ENCODE data around the gene HAGH. TPM values are rescaled to one million over a fixed set of nuclear protein-coding genes. Genes with fewer than 3 reads are reported as not detected.
A peak's percentile ranks its signal among the peaks of the same experiment; 100 is the strongest.

The HAGH gene
- total RNA-seq, 1 donor, result 32.9 TPM

DNA sequence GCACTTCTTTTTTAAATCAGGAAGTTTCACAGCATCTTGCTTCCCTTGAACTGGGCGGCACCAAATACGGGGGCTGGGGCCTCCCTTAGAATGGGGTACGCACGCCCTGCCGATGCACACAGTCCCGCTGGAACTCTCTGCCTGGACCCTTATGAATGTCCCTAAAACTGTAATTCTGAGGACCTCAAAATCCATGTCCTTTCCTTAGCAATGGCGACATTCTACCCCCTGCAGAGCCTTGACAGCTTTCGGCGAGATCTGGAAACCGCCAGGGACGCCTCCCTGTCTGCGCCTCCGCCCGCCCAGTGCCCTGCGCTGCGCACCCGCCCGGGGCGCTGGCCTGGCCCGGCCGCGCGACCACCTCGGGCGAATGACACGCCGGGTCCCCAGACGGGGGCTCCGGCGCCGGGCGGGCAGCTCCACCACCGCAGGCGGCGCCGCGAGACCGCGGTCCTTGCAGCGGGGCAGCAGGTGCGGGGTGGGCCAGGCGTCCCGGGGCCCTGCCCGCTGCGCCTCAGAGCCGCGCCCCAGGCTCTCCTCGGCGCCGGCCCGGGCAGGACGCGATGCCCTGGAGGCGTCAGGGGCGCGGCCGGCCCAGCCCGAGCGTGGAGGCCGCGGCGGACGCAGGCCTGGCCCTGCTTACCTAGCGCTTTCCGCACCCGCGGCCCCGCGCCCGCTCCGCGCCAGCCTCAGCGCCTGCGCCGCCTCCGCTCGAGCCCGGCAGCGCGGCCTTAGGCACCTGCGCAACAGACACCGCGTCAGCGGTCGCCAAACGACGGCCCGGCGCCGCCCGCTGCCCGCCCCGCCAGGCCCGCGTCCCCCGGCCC, 548 bp downstream of the HAGH start:
- Histone ChIP-seq H4K20me1 (ENCODE audit: insufficient read depth, low read length) (peaks cover 15% of the 10 kb centered on the region), H3K9me3 (ENCODE audit: low read depth, low read length) (no peaks in the 10 kb centered on the region), H3K4me2 (ENCODE audit: insufficient read depth, low read length) (peak overlapping the region; percentile 93), H2AFZ (ENCODE audit: low read length) (peak overlapping the region; percentile 56), H3K4me1 (ENCODE audit: insufficient read depth, low read length) (peaks cover 25% of the 10 kb centered on the region), H3K4me3 (ENCODE audit: insufficient read depth, low read length) (peak overlapping the region; percentile 99), H3K27me3 (ENCODE audit: insufficient read depth, low read length) (no peaks in the 10 kb centered on the region), H3K79me2 (ENCODE audit: insufficient read depth, low read length) (peaks cover 63% of the 10 kb centered on the region), H3K36me3 (ENCODE audit: insufficient read depth, low read length) (peaks cover 10% of the 10 kb centered on the region), H3K27ac (ENCODE audit: low read depth, low read length) (no peak overlapping the region)
- TF ChIP-seq, protein P1, sequence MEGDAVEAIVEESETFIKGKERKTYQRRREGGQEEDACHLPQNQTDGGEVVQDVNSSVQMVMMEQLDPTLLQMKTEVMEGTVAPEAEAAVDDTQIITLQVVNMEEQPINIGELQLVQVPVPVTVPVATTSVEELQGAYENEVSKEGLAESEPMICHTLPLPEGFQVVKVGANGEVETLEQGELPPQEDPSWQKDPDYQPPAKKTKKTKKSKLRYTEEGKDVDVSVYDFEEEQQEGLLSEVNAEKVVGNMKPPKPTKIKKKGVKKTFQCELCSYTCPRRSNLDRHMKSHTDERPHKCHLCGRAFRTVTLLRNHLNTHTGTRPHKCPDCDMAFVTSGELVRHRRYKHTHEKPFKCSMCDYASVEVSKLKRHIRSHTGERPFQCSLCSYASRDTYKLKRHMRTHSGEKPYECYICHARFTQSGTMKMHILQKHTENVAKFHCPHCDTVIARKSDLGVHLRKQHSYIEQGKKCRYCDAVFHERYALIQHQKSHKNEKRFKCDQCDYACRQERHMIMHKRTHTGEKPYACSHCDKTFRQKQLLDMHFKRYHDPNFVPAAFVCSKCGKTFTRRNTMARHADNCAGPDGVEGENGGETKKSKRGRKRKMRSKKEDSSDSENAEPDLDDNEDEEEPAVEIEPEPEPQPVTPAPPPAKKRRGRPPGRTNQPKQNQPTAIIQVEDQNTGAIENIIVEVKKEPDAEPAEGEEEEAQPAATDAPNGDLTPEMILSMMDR (IDR thresholded peaks at IDR 0.05; ENCODE audit: extremely low read depth, low read depth, low read length), result no peak
- no peak for DNase-seq (ENCODE audit: insufficient read length, low spot score, missing footprints)

DNA sequence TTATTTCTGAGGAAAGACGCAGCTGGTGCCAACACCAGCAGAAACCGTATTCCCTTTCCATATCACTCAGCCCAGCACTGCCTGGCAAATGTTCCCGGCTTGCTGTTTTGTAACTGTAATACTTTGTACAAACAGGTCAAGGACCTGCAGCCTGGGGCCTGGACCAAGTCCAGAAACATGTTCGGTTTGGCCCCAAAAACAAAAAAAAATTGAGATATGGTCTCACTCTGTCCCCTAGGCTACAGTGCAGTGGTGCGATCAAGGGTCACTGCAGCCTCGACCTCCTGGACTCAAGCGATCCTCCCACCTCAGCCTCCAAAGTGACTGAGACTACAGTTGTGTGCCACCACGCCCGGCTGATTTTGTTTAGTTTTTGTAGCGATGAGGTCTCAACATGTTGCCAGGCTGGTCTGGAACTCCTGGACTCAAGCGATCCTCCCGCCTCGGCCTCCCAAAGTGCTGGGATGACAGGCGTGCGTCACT, 1.2 kb downstream of the HAGH start:
- H2AFZ ChIP-seq (ENCODE audit: low read length), result peak overlapping the region; percentile 56
- H4K20me1 ChIP-seq (ENCODE audit: insufficient read depth, low read length), result peaks cover 14% of the 10 kb centered on the region
- H3K4me3 ChIP-seq (ENCODE audit: insufficient read depth, low read length), result peak overlapping the region; percentile 99
- TF ChIP-seq, protein P1 (IDR thresholded peaks at IDR 0.05; ENCODE audit: extremely low read depth, low read depth, low read length), result no peak
- peaks cover 63% of the 10 kb centered on the region for H3K79me2 ChIP-seq (ENCODE audit: insufficient read depth, low read length)
- H3K27ac ChIP-seq (ENCODE audit: low read depth, low read length), result no peak overlapping the region
- no peak for DNase-seq (ENCODE audit: insufficient read length, low spot score, missing footprints)
- H3K4me2 ChIP-seq (ENCODE audit: insufficient read depth, low read length), result peak overlapping the region; percentile 93
- H3K36me3 ChIP-seq (ENCODE audit: insufficient read depth, low read length), result peaks cover 10% of the 10 kb centered on the region
- peaks cover 25% of the 10 kb centered on the region for H3K4me1 ChIP-seq (ENCODE audit: insufficient read depth, low read length)
- H3K27me3 ChIP-seq (ENCODE audit: insufficient read depth, low read length), result no peaks in the 10 kb centered on the region
- H3K9me3 ChIP-seq (ENCODE audit: low read depth, low read length), result no peaks in the 10 kb centered on the region

DNA sequence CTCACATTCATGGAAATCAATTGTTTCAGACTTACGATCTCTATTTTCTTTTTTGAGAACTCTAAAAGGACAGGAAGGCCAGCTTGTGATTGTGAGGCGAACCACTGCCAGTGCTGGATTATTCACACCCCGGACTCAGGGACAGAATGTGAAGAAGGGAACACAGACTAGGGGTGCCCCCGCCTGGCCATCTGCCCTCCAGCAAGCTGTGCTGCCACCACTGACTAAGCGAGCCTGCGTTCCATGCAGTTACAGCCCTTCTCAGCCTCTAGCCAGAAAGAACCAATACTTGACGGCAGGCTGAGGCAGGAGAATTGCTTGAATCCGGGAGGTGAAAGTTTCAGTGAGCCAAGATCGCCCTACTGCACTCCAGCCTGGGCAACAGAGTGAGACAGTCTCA, 2.8 kb downstream of the HAGH start:
- H3K27me3 ChIP-seq (ENCODE audit: insufficient read depth, low read length), result no peaks in the 10 kb centered on the region
- peak; percentile 93 for DNase-seq (ENCODE audit: insufficient read length, low spot score, missing footprints)
- H4K20me1 ChIP-seq (ENCODE audit: insufficient read depth, low read length), result peaks cover 11% of the 10 kb centered on the region
- H3K27ac ChIP-seq (ENCODE audit: low read depth, low read length), result no peak overlapping the region
- no peak overlapping the region for H3K4me3 ChIP-seq (ENCODE audit: insufficient read depth, low read length)
- H3K4me2 ChIP-seq (ENCODE audit: insufficient read depth, low read length), result no peak overlapping the region
- H3K9me3 ChIP-seq (ENCODE audit: low read depth, low read length), result no peaks in the 10 kb centered on the region
- no peak overlapping the region for H2AFZ ChIP-seq (ENCODE audit: low read length)
- H3K4me1 ChIP-seq (ENCODE audit: insufficient read depth, low read length), result peaks cover 20% of the 10 kb centered on the region
- TF ChIP-seq, protein P1 (IDR thresholded peaks at IDR 0.05; ENCODE audit: extremely low read depth, low read depth, low read length), result peak; percentile 24
- peaks cover 14% of the 10 kb centered on the region for H3K36me3 ChIP-seq (ENCODE audit: insufficient read depth, low read length)
- H3K79me2 ChIP-seq (ENCODE audit: insufficient read depth, low read length), result peaks cover 50% of the 10 kb centered on the region

DNA sequence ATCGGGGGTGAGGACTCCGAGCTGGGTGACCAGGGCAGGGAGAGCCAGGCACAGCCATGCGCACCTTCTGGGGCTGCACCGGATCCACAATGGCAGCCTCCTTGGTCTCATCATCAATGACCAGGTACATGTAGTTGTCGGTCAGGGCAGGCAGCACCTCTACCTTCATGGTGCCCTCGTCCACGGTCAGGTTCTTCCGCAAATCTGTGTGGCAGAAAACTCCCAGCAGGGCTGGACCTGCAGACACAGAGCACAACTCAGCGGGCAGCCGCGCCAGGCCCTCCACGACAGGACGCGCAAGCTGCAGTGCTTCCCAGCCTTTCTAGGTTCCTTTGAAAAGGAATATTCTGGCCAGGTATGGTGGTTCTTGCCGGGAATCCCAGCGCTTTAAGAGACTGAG, 3.8 kb downstream of the HAGH start:
- no peaks in the 10 kb centered on the region for H3K9me3 ChIP-seq (ENCODE audit: low read depth, low read length)
- no peaks in the 10 kb centered on the region for H3K27me3 ChIP-seq (ENCODE audit: insufficient read depth, low read length)
- H3K4me1 ChIP-seq (ENCODE audit: insufficient read depth, low read length), result peaks cover 9% of the 10 kb centered on the region
- peaks cover 11% of the 10 kb centered on the region for H4K20me1 ChIP-seq (ENCODE audit: insufficient read depth, low read length)
- H3K4me2 ChIP-seq (ENCODE audit: insufficient read depth, low read length), result no peak overlapping the region
- H3K4me3 ChIP-seq (ENCODE audit: insufficient read depth, low read length), result no peak overlapping the region
- H3K79me2 ChIP-seq (ENCODE audit: insufficient read depth, low read length), result peaks cover 40% of the 10 kb centered on the region
- no peak overlapping the region for H3K27ac ChIP-seq (ENCODE audit: low read depth, low read length)
- no peak overlapping the region for H2AFZ ChIP-seq (ENCODE audit: low read length)
- TF ChIP-seq, protein P1 (IDR thresholded peaks at IDR 0.05; ENCODE audit: extremely low read depth, low read depth, low read length), result no peak
- H3K36me3 ChIP-seq (ENCODE audit: insufficient read depth, low read length), result peaks cover 14% of the 10 kb centered on the region
- no peak for DNase-seq (ENCODE audit: insufficient read length, low spot score, missing footprints)

Measured in osteoblast (primary cell).